ENCODE results near the gene ZBTB32. TPM values are rescaled to one million over a fixed set of nuclear protein-coding genes. Genes with fewer than 3 reads are reported as not detected.

The ZBTB32 gene
- total and polyA plus RNA-seq, 2 of the 8 experiments (the other 6 are each of a cell fraction or from before 2014, with no cell fraction given) = 0.11 to 0.50 TPM

DNA sequence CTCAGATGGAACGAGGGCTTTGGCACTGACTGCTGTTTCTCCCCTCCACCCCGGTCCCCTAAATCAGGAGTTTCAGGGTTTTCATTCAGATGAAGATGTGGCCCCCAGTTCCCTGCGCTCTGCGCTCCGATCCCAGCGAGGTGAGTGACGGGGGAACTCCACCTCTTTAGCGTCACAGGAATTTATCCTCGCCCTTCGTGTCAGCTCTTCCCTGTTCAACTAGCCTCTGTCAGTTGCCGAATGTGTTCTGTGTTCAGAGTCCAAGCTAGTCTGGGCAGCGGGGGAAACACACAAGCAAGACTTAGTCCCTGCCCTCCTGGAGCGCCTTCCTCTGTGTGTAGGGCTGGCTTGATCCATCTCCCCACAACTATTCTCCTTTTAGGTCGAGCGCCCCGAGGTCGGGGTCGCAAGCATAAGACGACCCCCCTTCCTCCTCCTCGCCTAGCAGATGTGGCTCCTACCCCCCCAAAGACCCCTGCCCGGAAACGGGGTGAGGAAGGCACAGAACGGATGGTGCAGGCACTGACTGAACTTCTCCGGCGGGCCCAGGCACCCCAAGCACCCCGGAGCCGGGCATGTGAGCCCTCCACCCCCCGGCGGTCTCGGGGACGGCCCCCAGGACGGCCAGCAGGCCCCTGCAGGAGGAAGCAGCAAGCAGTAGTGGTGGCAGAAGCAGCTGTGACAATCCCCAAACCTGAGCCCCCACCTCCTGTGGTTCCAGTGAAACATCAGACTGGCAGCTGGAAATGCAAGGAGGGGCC is 15.2 kb downstream of the ZBTB32 start (continued):
- TF ChIP-seq CHD1 (IDR thresholded peaks at IDR 0.05; ENCODE audit: low read depth, low read length) = no peak
- no peak for TF ChIP-seq BRCA1 (IDR thresholded peaks at IDR 0.05; ENCODE audit: low read depth, low read length)
- no peak for TF ChIP-seq CREB1 (IDR thresholded peaks at IDR 0.05)
- TF ChIP-seq TBP (IDR thresholded peaks at IDR 0.05; ENCODE audit: low read depth, low read length) = no peak
- TF ChIP-seq, protein P1, sequence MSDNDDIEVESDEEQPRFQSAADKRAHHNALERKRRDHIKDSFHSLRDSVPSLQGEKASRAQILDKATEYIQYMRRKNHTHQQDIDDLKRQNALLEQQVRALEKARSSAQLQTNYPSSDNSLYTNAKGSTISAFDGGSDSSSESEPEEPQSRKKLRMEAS (IDR thresholded peaks at IDR 0.05) = no peak
- TF ChIP-seq, protein P2, sequence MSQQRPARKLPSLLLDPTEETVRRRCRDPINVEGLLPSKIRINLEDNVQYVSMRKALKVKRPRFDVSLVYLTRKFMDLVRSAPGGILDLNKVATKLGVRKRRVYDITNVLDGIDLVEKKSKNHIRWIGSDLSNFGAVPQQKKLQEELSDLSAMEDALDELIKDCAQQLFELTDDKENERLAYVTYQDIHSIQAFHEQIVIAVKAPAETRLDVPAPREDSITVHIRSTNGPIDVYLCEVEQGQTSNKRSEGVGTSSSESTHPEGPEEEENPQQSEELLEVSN (IDR thresholded peaks at IDR 0.05) = no peak
- no peak for TF ChIP-seq HDAC6 (IDR thresholded peaks at IDR 0.05; ENCODE audit: low read depth, low read length)
- no peak for TF ChIP-seq KDM5A (IDR thresholded peaks at IDR 0.05; ENCODE audit: low read length)
- no peak for TF ChIP-seq CBX8 (IDR thresholded peaks at IDR 0.05; ENCODE audit: borderline replicate concordance, low read depth, low read length)
- TF ChIP-seq, protein P3, sequence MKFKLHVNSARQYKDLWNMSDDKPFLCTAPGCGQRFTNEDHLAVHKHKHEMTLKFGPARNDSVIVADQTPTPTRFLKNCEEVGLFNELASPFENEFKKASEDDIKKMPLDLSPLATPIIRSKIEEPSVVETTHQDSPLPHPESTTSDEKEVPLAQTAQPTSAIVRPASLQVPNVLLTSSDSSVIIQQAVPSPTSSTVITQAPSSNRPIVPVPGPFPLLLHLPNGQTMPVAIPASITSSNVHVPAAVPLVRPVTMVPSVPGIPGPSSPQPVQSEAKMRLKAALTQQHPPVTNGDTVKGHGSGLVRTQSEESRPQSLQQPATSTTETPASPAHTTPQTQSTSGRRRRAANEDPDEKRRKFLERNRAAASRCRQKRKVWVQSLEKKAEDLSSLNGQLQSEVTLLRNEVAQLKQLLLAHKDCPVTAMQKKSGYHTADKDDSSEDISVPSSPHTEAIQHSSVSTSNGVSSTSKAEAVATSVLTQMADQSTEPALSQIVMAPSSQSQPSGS (IDR thresholded peaks at IDR 0.05; ENCODE audit: low read length) = no peak
- no peak for TF ChIP-seq RAD21 (IDR thresholded peaks at IDR 0.05 in 1 of 2, conservative IDR thresholded peaks at IDR 0.05 in 1 of 2; ENCODE audit: low read depth in 2 of 2, low read length in 2 of 2)
